HG03139 (cell line): ENCODE measurements around the gene SOX1.

Source experiments
- ATAC-seq: cut with Tn5 transposase; IDR thresholded peaks from one replicate; pipeline ENCODE4 v1.9.1; 2021; ENCODE audit not compliant: unreplicated experiment

Gene SOX1

DNA sequence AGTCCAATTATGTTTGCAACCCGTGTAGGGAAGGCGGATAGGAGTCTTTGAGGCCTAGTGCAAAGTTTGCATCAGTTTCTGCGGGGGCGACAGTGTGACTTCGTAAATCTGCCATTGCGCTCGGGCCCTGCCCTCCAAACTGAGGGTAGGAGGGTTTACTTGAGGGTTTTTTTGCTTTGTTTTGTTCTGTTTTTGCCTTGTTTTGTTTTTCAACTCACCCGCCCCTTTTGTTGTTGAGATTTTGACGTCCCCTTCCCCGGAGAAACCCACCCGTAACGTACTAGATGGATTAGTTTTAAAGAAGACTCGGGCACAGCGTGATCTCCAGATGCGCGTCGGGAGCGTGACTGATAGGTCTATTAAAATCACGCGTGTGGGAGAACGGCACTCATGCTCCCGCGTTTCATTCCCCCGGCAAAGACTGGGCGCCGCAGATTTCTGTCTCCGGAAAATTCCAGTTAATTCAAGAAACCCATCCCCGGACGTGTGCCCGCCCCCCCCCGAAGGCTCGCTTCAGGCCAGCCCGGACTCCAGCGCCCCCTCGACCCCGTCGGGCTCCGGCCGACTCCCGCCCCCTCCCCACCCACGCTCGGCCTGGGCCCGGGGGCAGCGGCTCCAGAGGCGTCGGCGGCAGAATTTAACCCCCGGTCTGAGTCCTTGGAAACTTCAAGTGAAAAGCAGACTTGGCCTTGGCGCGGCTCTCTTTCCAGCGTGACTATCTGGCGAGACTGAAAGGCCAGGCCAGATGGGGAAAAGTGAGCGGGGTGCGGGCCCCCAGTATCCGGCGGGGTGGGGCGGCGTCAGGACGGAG, 5.0 kb downstream of the SOX1 start:
- no peak for ATAC-seq

DNA sequence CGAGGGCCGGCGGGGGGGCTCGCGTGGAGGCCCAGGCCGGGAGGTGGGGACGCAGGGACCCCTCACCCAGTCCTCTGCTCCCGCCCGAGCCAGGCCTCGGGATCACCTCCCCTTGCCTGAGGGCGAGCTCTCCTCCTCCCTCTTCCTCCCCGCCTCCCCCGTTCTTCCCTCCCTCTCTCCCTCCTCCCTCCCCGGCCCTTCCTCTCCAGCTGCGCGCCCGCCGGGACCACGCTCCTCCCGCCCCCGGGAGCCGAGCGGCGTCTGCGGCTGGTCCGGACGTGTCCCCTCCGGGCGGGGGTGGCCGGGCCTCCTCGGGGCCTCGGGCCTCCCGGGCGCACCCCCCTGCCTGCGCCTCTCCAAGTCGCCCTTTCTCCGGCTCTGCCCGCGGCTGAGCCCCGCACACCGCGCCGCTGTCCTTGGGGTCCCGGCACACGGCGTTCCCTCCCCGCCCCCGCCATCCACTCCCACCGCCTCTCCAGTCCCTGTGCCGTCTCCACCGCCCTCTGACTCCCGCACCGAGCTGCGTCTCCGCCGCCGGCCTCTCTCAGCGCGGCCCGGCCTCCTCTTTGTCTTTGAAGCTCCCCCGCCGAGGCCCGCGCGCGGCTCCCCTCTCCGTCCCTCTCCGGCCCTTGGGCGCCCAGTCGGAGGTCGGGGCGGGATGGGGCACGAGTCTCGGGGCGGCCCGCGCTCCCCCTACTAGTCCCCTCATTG, 5.7 kb downstream of the SOX1 start:
- ATAC-seq, result no peak

DNA sequence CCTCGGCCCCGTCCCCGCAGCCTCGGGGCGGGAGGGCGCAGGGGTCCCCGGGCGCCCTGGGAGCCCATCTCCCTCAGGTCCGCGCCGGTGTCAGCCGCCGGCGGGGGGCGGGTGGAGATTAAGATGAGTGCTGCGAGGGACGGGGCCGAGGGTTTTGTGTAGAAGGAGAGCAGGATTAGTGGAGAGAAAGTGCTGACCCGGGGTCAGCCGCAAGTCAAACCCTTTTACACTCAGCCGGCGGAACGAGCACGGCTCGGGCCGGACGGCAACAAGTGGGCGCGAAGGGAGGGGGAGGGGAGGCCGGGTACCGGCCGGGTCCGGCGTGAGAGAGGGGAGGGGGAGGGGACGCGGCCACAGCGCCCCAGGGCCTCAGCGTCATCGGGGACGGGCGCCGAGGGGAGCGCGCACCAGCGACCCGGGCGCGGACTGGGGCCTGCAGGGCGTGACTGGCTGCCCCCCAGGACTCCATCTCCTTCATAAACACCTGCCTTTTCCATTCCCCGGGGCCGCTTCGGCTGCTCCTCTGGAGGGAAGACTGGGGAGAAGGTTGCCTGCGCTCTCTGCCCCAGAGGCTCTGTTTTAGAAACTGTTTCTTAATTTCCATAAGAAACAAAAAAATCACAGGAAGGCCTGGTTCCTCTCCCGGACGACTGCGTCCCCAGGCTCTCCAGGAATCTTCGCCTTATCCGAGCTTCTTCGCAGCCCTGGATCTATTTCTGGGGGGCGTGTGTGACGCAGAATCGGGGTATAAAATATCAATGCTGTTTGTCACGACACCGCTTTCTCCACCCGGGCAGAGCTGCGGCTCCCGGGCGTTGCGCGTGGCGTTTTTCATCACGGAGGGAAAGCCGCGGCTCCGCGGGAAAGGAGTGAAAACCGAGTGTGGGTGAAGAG, 6.5 kb downstream of the SOX1 start:
- ATAC-seq, result no peak

DNA sequence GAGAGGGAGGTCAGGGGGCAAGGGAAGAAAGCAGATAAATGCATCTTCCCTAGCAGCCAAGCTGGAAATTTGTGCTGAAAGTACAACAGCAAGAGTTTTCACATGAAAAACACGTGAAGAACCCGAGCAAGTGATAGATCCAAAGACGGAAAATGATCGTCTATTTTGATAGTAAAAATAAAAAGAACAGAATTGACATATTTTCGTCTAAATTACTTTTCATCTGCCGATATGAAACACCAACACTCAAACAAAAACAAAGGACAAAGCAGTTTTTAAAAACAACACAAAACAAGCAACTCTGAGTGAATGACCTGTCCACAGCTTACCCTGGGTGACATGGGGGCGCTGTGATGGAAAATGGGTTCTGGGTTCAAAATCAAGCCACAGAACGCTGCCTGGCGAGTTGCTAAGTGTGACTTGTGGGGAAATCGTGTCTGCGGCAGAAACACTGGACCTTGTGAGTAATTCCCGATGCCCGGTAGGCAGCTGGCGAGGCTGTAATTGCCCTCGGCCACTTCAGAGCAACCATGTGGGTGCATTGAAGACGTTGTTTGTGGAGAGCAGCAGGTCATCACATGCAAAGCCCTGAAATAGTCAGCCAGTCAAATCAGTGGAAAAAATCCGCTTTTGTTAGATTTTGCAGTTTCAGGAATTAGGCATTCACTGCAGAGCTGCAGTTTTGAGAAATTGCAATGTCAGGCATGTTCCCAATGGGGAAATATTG, 7.4 kb downstream of the SOX1 start:
- no peak for ATAC-seq

DNA sequence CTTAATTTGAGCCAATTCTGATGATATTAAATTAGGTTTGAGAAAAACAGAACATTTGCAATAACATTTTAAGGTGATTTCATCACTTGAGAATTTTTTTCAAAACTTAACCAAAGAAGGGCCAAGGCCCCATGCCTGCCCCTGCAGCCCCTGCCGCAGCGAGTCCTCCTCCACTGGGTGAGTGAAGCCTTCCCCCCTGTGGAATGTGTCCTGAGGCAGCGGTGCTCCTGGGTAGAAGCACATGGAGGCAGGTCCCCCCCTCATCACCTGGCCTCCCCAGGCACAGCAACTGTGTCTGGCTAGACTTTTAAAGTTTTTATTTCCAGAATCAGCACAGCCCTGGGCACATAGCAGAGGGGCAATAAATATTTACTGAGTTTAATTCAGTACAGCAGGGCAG, 10.8 kb downstream of the SOX1 start:
- no peak for ATAC-seq

DNA sequence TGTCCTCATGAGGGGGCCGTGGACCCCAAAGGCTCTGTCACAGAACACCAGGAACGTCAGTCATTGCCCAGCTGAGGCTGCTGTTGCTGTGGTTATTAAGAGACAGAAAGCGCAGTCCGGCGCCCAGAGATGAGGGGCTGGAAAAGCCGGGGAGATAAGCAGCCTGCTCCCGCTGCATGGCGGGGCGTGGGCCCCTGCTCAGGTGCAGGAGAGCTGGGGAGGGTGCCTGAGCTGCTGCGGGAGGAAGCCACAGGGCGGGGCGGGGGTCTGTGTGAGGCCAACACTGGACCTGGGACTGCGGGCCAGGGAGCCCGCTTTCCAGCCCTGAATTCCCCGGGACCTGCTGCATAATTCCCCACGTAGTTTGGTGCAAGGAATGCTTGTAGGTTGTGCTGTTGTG, 11.3 kb downstream of the SOX1 start:
- no peak for ATAC-seq

DNA sequence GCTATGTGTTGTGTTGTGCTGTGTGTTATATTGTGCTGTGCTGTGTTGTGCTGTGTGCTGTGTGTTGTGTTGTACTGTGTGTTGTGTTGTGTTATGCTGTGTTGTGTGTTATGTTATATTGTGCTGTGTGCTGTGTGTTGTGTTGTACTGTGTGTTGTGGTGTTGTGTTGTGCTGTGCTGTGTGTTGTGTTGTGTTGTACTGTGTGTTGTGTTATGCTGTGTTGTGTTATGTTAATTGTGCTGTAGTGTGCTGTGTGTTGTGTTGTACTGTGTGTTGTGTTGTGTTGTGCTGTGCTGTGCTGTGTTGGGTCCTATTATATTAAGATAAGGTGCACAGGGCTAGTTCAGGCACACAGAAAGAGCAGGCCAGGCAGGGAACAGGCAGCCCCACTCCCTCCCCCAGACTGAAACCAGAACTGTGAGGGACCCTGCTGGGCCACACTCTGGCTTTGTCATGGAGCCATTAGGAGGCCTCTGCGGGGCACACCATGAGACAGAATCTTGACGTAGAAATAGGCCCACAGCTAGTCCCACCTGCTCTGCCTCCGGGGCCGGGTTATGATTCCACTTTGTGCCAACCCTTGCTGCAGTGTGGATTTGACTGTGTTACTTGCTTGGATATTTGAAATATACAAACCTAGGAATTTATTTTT, 12.1 kb downstream of the SOX1 start:
- ATAC-seq, result no peak

DNA sequence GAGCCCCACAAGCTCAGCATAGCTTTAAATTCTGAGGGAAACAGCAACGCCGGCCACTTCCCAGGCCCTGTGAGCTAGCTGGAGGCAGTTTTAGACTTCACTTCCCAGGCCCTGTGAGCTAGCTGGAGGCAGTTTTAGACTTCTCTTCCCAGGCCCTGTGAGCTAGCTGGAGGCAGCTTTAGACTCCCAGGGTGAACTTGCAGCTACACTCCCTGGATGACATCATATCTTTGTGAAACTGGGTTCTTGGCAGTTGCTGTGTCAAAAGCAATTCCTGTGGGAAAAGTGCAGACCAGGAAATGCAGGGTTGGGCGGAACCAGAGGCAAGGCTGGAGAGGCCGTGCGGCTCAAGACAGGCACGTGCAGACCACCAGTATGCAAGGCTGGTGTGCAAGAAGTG, 12.7 kb downstream of the SOX1 start:
- ATAC-seq, result no peak

DNA sequence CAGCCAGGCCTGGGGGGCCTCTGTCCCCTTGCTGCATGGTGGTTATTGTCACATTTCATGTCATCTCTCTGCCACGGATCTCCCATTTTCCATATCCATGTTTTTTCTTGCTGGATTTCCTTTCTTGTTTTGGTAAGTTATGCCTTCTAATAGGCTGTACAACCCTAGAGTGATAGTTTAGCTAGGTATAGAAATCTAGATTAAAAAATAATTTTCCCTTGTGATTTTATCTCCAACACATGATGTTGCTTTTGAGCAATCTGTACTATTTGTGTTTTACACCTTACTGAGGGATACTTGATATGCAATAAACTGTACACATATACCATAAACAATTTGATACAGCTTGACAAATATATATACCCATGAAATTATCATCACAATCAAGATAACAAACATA, 17.0 kb downstream of the SOX1 start:
- no peak for ATAC-seq

DNA sequence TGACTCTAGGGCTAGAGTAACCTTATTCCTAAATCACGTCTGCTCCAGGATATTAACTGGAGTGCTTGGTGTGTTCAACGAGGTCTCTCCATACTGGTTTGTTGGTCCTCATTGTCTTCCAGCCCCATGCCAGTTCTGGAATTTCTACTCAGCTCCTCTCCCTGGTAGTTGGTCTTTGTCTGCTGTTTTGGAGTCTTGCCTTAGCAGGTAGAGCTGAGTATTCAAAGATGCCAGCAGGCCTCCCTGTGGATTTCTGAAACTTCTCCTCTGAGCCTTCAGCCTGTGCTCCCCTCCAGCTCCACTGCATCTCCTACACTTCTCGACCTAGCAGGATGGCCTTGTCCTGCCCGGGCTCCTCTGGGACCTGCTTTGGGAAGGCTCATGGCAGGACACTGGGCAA, 25.5 kb downstream of the SOX1 start:
- ATAC-seq, result no peak

DNA sequence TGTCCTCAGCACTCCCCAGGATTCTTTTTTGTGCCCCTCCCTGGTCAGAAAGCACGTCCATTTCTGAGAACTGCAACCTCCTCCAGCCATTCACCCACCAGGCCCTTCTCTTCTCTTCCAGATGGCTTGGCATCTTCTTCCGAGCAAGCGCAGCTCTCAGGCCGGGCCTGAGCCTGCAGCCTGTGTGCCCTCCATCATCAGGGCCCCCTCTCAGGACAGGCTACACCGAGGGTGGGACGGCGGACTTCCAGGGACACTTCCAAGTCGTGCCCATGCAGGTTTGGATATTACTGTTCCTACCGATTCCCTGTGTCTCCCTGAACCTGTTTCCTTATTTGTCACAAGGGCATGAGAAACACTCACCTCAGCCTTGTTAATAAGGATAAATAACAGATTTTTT, 28.4 kb downstream of the SOX1 start:
- no peak for ATAC-seq

DNA sequence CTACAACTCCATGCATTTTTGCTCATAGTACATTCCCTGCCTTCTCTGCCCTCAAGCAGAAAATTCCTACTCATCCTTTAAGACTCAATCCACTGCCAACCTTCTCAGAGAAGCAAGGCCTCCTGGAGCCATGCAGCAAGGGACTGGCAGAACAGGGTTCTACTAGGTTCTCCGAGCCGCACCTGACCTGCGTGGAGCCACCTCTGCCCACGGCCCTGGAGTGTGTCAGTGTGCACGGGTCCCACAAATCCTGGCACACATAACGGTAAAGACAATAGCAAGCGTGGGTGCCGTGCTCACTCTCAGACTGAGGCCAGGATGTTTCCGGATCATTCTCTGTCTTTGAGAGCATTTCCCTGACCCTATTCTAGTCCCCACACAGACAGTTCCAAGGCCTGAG, 30.0 kb downstream of the SOX1 start:
- ATAC-seq, result no peak

DNA sequence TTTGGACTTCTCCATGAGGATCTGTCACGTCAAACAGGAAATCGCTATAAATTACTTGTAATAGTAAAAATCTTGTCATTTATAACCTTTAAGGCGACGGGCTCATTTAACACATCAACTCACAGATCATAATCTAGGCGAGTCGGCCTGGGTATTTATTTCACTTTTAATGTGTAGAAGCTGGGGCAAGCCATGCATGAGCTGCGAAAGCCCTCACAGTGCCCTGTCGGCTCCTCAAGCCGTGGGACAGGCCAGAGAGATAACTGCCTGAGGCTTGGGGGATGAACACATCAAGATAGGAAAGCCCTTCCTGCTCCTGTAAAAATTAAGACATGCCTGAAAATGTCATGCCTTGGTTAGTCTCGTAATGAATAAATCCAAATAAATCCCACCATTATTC, 30.8 kb downstream of the SOX1 start:
- ATAC-seq, result no peak

DNA sequence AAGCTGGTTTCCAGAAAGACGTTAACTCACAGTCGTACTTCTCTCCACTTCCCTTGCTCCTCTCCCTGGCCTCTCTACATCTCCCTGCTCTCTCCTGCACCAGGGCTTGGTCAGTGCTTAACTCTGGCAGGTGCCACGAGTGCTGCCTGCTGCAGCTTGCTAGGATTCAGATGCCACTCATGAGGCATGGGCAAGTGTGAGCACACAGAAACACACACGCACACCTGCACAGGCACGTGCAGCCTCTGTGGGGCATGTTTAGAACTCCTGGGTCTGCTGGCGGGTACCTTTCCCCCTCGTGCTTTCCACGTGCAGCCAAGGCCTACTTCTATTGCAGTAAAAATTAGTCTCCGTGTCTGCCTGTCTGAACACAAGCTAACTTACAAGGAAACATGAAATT, 31.8 kb downstream of the SOX1 start:
- no peak for ATAC-seq

DNA sequence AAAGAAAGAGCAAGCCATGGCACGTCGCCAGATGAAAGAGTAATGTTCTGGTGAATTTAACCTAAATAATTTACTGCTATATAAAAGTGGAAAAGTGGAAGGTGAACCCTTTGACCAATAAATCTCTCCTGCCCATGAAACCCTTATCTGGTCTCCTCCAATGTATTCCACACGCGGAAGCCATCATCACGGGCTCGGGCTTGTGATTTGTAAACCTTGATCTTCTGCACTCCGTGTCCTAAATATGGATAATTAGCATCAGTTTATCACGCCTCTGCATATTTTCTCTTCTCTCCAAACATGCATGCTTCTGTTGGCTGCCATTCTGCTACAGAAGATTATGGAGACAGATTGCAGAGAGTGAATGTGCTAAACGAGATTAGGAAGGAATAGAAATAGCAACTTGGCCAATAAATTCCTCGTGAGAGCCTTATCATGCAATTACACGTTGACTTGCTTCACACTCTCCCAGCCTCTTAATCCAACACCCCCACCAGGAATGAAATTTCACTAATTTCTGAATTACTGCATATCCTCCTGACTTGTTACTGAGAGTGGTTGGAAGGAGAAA, 34.5 kb downstream of the SOX1 start:
- no peak for ATAC-seq

DNA sequence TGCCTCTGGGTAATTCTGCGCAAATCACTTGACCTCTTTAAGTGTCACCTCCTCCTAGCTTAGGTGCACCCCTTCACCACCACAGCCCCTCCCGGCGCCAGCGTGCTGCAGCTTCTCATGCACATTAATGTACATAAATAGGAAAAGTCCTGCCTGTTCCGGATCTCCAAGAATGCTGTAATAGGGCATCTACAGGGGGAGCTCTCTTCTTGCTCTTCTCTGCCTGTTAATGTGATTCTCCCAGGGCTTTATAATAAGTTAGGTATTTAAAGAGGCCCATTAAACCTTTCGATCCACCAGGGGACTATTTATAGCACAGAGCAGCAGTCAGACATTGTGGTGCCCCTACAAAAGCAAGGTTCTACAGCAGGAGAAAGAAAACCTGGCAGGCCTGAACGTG, 35.3 kb downstream of the SOX1 start:
- no peak for ATAC-seq

DNA sequence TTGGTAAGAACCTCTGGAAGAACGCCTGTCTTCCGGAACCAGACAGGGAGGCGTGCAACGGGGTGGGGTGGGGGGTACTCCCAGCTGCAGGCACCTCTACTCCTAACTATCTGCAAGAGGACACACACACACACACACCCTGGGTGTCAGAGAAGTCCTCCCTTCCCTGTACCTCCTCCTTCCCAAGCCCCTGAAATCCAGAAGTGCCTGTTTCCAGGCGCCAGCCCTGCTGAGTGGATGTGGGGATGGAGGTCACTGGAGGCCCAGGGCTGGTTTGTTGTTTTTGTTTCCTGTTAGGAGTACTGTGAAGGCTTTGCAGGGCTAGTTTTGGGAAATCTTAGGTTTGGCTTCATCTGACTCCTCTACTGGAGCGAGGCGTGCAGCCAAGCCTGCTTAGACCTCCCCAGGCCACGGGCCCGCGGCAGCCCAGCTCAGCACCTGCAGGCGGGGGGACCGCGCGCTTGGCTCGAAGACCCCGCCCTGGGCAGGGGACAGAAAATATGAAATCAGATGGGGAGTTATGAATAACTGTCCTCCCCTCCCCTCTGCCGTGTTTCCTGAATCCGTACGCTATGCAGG, 36.4 kb downstream of the SOX1 start:
- no peak for ATAC-seq

DNA sequence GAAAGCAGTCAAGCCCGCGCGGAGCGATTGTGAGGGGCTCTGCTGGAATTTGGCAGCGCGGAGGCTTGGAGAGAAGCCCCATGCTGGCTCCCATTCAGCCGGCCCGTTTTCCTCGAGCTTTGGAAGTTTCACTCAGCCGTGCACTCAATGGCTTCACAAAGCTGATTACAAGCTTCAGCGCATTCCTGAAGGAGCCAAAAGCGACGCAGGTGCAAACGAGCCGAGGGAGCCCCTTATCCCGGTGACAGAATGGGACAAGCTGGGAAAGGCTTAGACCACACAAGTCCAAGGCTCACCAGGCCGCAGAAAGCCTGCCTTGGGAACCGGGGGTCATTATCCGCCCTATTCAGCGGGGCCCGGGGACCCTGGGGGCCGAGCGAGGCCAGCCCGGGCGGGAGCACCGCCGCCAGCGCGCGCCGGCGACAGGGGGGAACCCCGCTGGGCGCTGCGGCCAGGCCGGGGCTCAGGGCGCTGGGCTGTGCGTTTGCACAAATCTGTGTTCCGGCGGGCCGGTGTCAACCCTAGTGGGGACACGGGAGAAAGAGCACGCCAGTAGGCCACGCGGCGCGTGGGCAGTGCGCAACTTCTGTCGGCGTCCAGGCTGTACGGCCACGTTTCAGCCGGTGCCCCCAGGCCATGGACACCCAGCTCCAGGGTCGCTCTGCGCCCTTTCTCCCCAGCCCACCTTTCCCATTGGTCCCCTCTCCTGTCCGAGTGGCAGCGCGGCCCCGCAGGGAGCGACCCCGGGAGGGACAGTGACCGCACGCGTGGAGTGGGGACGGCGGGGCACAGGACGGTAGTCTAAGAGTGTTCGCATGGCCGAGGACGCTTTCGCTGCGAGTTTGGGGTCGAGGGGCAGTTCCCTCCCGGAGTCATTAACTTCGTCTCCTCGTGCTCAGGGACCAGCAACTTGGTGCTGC, 37.3 kb downstream of the SOX1 start:
- no peak for ATAC-seq

DNA sequence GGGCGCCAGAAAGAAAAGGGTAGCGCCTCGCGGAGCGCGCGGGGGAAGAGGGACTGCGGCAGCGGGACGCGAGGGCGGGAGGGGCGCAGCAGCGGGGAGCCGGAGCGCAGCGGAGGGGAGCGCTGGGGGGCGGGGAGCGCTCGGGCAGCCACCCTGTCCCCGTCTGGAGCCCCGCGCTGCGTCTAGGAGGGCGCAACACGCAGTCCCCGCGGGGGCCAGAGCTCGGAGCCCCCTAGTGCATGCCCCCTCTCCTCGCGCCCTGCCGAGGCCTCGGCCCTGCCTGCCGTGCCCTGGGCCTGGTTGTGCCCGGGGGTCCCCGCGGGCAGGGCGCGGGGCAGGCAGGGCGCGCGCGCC, 37.9 kb downstream of the SOX1 start:
- no peak for ATAC-seq
